GM12878 (cell line): ENCODE data around the gene RNF32. TPM values are rescaled to one million over a fixed set of nuclear protein-coding genes. Genes with fewer than 3 reads are reported as not detected.

Experiments
- ATAC-seq: fragments of 200-7000 bp; cut with Tn5 transposase; 3 replicates; pipeline ENCODE4 v1.9.1; 2020; ENCODE audit warnings: mild to moderate bottlenecking, moderate library complexity
- BruUV-seq: library from RNA; stranded (reverse); fragments of 400-500 nt; replicated peaks from 2 replicates; lab custom pipeline; 2021; lab: Mats Ljungman, UMichigan
- CTCF ChIA-PET: fragments of 300-600 bp; sonication (Branson Sonifier 250); formaldehyde crosslinking; extraction: SDS; loops from one replicate; lab custom pipeline; 2021; ENCODE audit warnings: inconsistent platforms; lab: Yijun Ruan, JAX
- POLR2A ChIA-PET: fragments of 350-600 bp; formaldehyde crosslinking; extraction: SDS; loops from one replicate; lab custom pipeline; 2021; ENCODE audit warnings: inconsistent platforms; lab: Charles Lee
- RAD21 ChIA-PET: fragments of 300-600 bp; sonication (Branson Sonifier 250); formaldehyde crosslinking; loops from one replicate; lab custom pipeline; 2023; ENCODE audit warnings: antibody characterized with exemption; ENCODE audit not compliant: unreplicated experiment; lab: Charles Lee
- SMC1A ChIA-PET: fragments of 300-600 bp; sonication (Branson Sonifier 250); formaldehyde crosslinking; loops from one replicate; lab custom pipeline; 2023; ENCODE audit not compliant: unreplicated experiment, uncharacterized antibody; lab: Charles Lee
- DNase-seq: peaks from one replicate; pipeline ENCODE4 v3.0.0-alpha.2; 2011; ENCODE audit warnings: low read depth, low spot score
- FAIRE-seq: peaks from 3 replicates; lab custom pipeline; 2011; peaks lifted over from hg19 to GRCh38; lab: Jason Lieb, UNC
- H2AFZ ChIP-seq: 2 replicates; pipeline ENCODE4 v1.6.0; 2011; ENCODE audit warnings: low read depth, low read length, control low read depth; ENCODE audit not compliant: control insufficient read depth
- H3K27ac ChIP-seq: 2 replicates; pipeline ENCODE4 v1.5.1; 2011; ENCODE audit warnings: control low read depth; ENCODE audit not compliant: control insufficient read depth, insufficient read depth
- H3K27me3 ChIP-seq, 2 experiments: replicated peaks in 1 of 2; 2 replicates each; pipeline versions ENCODE4 v1.6.0 to v1.6.1; 2011; ENCODE audit warnings: low read length in 1 of 2; ENCODE audit not compliant: control insufficient read depth in 2 of 2, insufficient read depth in 2 of 2
- H3K36me3 ChIP-seq, 2 experiments: 2 replicates each; pipeline ENCODE4 v1.5.1; 2011; ENCODE audit warnings: low read length in 1 of 2; ENCODE audit not compliant: control insufficient read depth in 2 of 2, insufficient read depth in 2 of 2
- H3K4me1 ChIP-seq: 2 replicates; pipeline ENCODE4 v1.6.1; 2011; ENCODE audit warnings: mild to moderate bottlenecking, low read length, moderate library complexity, mixed read lengths; ENCODE audit not compliant: control insufficient read depth, insufficient read depth
- H3K4me2 ChIP-seq: 2 replicates; pipeline ENCODE4 v1.6.0; 2011; ENCODE audit warnings: control low read depth; ENCODE audit not compliant: control insufficient read depth, insufficient read depth
- H3K4me3 ChIP-seq: fragments of 200-600 bp; sonication (generic); 2 replicates; pipeline ENCODE4 v1.5.1; 2016
- H3K79me2 ChIP-seq: 2 replicates; pipeline ENCODE4 v1.6.0; 2011; ENCODE audit warnings: low read length; ENCODE audit not compliant: control insufficient read depth, insufficient read depth
- H3K9ac ChIP-seq: 2 replicates; pipeline ENCODE4 v1.8.0; 2011; ENCODE audit warnings: low read length, control low read depth, mixed read lengths; ENCODE audit not compliant: control insufficient read depth, insufficient read depth
- H3K9me3 ChIP-seq: replicated peaks from 3 replicates; pipeline ENCODE4 v1.5.1; 2011; ENCODE audit warnings: mild to moderate bottlenecking, low read length; ENCODE audit not compliant: control insufficient read depth, insufficient read depth
- H4K20me1 ChIP-seq: 2 replicates; pipeline ENCODE4 v1.6.0; 2011; ENCODE audit not compliant: control insufficient read depth, insufficient read depth
- CHD1 ChIP-seq: IDR thresholded peaks from 2 replicates; pipeline ENCODE4 v1.6.1; 2012; ENCODE audit warnings: low read depth, low read length, improper control_type of control experiment
- HDAC6 ChIP-seq: fragments of 200-600 bp; sonication (generic); IDR thresholded peaks from one replicate; pipeline ENCODE4 v1.8.0; 2017; ENCODE audit warnings: antibody characterized with exemption; ENCODE audit not compliant: unreplicated experiment
- MYB ChIP-seq: fragments of 150-350 bp; IDR thresholded peaks from 2 replicates; pipeline ENCODE4 v1.6.1; 2014; ENCODE audit warnings: mild to moderate bottlenecking, low read depth, low read length, borderline replicate concordance
- NR2C2 ChIP-seq: IDR thresholded peaks from 2 replicates; pipeline ENCODE4 v1.6.1; 2011; ENCODE audit warnings: borderline replicate concordance, low read depth; ENCODE audit not compliant: control insufficient read depth, insufficient read length
- NRF1 ChIP-seq: conservative IDR thresholded peaks from 2 replicates; pipeline ENCODE4 v1.6.1; 2011; ENCODE audit warnings: mild to moderate bottlenecking, low read depth, low read length, improper control_type of control experiment
- PRDM15 ChIP-seq: fragments of 450-650 bp; formaldehyde crosslinking; IDR thresholded peaks from 2 replicates; pipeline ENCODE4 v1.4.0; 2020; ENCODE audit warnings: mild to moderate bottlenecking, moderate library complexity
- YBX1 ChIP-seq: fragments of 450-650 bp; IDR thresholded peaks from 2 replicates; pipeline ENCODE4 v1.6.1; 2016; ENCODE audit warnings: antibody characterized with exemption
- ZNF24 ChIP-seq: fragments of 450-650 bp; IDR thresholded peaks from 2 replicates; pipeline ENCODE4 v1.6.1; 2017; ENCODE audit warnings: antibody characterized with exemption, mild to moderate bottlenecking
- ZNF687 ChIP-seq: fragments of 450-650 bp; IDR thresholded peaks from 2 replicates; pipeline ENCODE4 v1.6.1; 2017; ENCODE audit warnings: mild to moderate bottlenecking, moderate library complexity
- WGBS: methylation state at CpG from one replicate; pipeline ENCODE4 v1.1.6; 2016; ENCODE audit warnings: low lambda C conversion rate; ENCODE audit not compliant: insufficient replicate concordance, insufficient coverage; ENCODE audit errors: missing lambda C conversion rate; 5-methylcytosine and 5-hydroxymethylcytosine counted together
- in situ Hi-C: fragments of 300-500 bp; cut with MboI; formaldehyde crosslinking; loops from 9 replicates; pipeline ENCODE4 v1.14.3; 2018; ENCODE audit warnings: mixed read lengths
- intact Hi-C: fragments of 100-400 bp; cut with micrococcal nuclease; formaldehyde crosslinking; loops from one replicate; pipeline ENCODE4 v1.14.2; 2022; ENCODE audit not compliant: unreplicated experiment
- polyA plus RNA-seq, 11 experiments: library from polyadenylated mRNA; depleted of rRNA in 4 of 11; unstranded in 6 of 11; stranded (reverse) in 5 of 11; fragments of >200 nt; fragmentation: Nextera tagmentation in 4 of 11; fragmentation: Illumina TruSeq in 1 of 11; extraction: Ambion mirVana in 4 of 11; extraction: Trizol in 1 of 11; gene quantifications; 1 replicate in 1 of 11; 2 replicates in 10 of 11; pipeline versions ENCODE4 v1.2.1 to v1.2.3, GENCODE V29; 2011 to 2016; ENCODE audit warnings: inconsistent platforms in 2 of 11, missing spikeins in 2 of 11, low read depth in 1 of 11
- total RNA-seq, 4 experiments: library from RNA; depleted of rRNA in 3 of 4; stranded (reverse); fragments of >200 nt in 3 of 4; fragmentation: Illumina TruSeq in 1 of 4; extraction: Trizol in 1 of 4; gene quantifications; 2 replicates each; pipeline versions ENCODE4 v1.2.1 to v1.2.3, GENCODE V29; 2013 to 2021
- TF ChIP-seq, protein P1 (sequence below): fragments of 450-650 bp; IDR thresholded peaks from 2 replicates; pipeline ENCODE4 v1.6.1; 2017; ENCODE audit warnings: mild to moderate bottlenecking, moderate library complexity

RNF32 gene
- total and polyA plus RNA-seq, 10 of the 15 experiments (the other 5 are each of a cell fraction or from before 2014, with no cell fraction given): 2.5 to 7.2 (median 3.7) TPM

- BruUV-seq: no TSS peak
- ATAC-seq (no peak), DNase-seq (no peak), FAIRE-seq (no peak)
- Histone ChIP-seq H3K27ac (no peak overlapping the region), H3K4me2 (no peak overlapping the region), H3K79me2 (no peaks in the 10 kb centered on the region), H3K27me3 (no peaks in the 10 kb centered on the region), H3K36me3 (no peaks in the 10 kb centered on the region), H3K4me3 (no peak overlapping the region), H3K9me3 (no peaks in the 10 kb centered on the region), H3K4me1 (peaks cover 15% of the 10 kb centered on the region), H3K9ac (no peak overlapping the region), H2AFZ (no peak overlapping the region), H4K20me1 (no peaks in the 10 kb centered on the region)
- intact Hi-C loops: no loop called here
- ChIA-PET POLR2A (no interaction called here), SMC1A (interaction anchor here (0.9 kb wide), 1 partner anchor 25 kb away, joined by 3 read pairs; no protein-coding TSS in a partner anchor), RAD21 (no interaction called here), CTCF (interaction anchor here (0.6 to 1.2 kb wide), 3 partner anchors 18 to 463 kb away, joined by 3 read pairs; no protein-coding TSS in a partner anchor)
- WGBS: 93% methylated on average over 11 of the region's 11 CpGs
- in situ Hi-C loops: no loop called here
- no peak for TF ChIP-seq ZNF24
- no peak for TF ChIP-seq PRDM15 (CRISPR knock-in tag)
- TF ChIP-seq NR2C2: no peak
- TF ChIP-seq YBX1: no peak
- TF ChIP-seq CHD1: no peak
- TF ChIP-seq MYB: no peak
- TF ChIP-seq NRF1: no peak
- no peak for TF ChIP-seq HDAC6
- TF ChIP-seq, protein P1, sequence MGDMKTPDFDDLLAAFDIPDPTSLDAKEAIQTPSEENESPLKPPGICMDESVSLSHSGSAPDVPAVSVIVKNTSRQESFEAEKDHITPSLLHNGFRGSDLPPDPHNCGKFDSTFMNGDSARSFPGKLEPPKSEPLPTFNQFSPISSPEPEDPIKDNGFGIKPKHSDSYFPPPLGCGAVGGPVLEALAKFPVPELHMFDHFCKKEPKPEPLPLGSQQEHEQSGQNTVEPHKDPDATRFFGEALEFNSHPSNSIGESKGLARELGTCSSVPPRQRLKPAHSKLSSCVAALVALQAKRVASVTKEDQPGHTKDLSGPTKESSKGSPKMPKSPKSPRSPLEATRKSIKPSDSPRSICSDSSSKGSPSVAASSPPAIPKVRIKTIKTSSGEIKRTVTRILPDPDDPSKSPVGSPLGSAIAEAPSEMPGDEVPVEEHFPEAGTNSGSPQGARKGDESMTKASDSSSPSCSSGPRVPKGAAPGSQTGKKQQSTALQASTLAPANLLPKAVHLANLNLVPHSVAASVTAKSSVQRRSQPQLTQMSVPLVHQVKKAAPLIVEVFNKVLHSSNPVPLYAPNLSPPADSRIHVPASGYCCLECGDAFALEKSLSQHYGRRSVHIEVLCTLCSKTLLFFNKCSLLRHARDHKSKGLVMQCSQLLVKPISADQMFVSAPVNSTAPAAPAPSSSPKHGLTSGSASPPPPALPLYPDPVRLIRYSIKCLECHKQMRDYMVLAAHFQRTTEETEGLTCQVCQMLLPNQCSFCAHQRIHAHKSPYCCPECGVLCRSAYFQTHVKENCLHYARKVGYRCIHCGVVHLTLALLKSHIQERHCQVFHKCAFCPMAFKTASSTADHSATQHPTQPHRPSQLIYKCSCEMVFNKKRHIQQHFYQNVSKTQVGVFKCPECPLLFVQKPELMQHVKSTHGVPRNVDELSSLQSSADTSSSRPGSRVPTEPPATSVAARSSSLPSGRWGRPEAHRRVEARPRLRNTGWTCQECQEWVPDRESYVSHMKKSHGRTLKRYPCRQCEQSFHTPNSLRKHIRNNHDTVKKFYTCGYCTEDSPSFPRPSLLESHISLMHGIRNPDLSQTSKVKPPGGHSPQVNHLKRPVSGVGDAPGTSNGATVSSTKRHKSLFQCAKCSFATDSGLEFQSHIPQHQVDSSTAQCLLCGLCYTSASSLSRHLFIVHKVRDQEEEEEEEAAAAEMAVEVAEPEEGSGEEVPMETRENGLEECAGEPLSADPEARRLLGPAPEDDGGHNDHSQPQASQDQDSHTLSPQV: no peak
- no peak for TF ChIP-seq ZNF687
Measured at GRCh38 chr7:156659961-156660360, 19.4 kb downstream of the RNF32 start.
